Measurements from ENCODE around the gene GTF3A.
"Not testable (repeated sequence)": the region's sequence is repeated elsewhere in the genome, so short reads cannot be mapped to it uniquely, and the experiment has no call there.

The GTF3A gene

DNA sequence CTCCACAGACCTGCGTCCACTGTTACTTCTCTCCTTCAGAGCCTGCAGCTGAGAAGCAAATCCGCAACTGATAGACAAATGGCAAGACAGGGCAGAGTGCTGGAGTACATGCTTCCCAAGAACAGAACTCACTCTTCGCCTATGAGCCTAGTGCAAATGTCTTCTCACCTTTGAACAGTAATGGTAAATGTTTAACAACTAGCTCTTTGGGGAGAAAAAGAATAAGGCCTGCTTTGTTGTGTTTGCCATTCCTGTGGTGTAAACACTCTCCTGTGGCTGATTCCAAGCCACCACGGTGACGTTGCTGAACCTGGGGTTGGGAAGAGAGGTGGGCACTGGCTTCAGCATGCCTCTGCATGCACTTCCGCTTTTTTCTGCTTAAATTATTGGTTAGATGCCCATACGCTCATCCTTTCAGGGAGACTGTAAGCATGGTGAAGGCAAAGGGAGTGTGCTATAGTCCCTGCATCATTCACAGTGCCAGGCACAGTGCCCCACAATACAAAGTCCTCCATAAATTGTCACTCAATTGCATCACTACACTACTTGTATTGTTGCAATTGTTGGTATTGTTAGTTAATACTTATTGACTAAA, 28.1 kb upstream of the GTF3A start:
- H3K9ac ChIP-seq (ENCODE audit: low read depth, low read length), result no peak overlapping the region
- H3K36me3 ChIP-seq (ENCODE audit: insufficient read depth, low read length), result no peaks in the 10 kb centered on the region
- no peaks in the 10 kb centered on the region for H3K9me3 ChIP-seq (ENCODE audit: control insufficient read depth, insufficient read depth, low read length)
- H3K4me1 ChIP-seq (ENCODE audit: insufficient read depth, low read length), result no peaks in the 10 kb centered on the region

- H3K4me1 ChIP-seq (ENCODE audit: insufficient read depth, low read length), result peaks cover 5% of the 10 kb centered on the region; the same call in 1 of the 2 replicates
- H3K9me3 ChIP-seq (ENCODE audit: control insufficient read depth, insufficient read depth, low read length), result no peaks in the 10 kb centered on the region
- no peaks in the 10 kb centered on the region for H3K36me3 ChIP-seq (ENCODE audit: insufficient read depth, low read length)
- H3K9ac ChIP-seq (ENCODE audit: low read depth, low read length), result no peak overlapping the region
Measured at GRCh38 chr13:27398360-27398759, 26.1 kb upstream of the GTF3A start.

- not testable (repeated sequence) for H3K9me3 ChIP-seq (ENCODE audit: control insufficient read depth, insufficient read depth, low read length); H3K36me3 ChIP-seq (ENCODE audit: insufficient read depth, low read length); H3K9ac ChIP-seq (ENCODE audit: low read depth, low read length)
- peaks cover 11% of the 10 kb centered on the region; the same call in 1 of the 2 replicates for H3K4me1 ChIP-seq (ENCODE audit: insufficient read depth, low read length)
Measured at GRCh38 chr13:27400405-27400804, 24.0 kb upstream of the GTF3A start.

GRCh38 chr13:27401210-27401609, 23.2 kb upstream of the GTF3A start:
- no peaks in the 10 kb centered on the region for H3K9me3 ChIP-seq (ENCODE audit: control insufficient read depth, insufficient read depth, low read length)
- H3K36me3 ChIP-seq (ENCODE audit: insufficient read depth, low read length), result no peaks in the 10 kb centered on the region
- H3K9ac ChIP-seq (ENCODE audit: low read depth, low read length), result no peak overlapping the region
- peaks cover 11% of the 10 kb centered on the region; the same call in 1 of the 2 replicates for H3K4me1 ChIP-seq (ENCODE audit: insufficient read depth, low read length)

- peaks cover 11% of the 10 kb centered on the region; the same call in 1 of the 2 replicates for H3K4me1 ChIP-seq (ENCODE audit: insufficient read depth, low read length)
- H3K9ac ChIP-seq (ENCODE audit: low read depth, low read length), result no peak overlapping the region
- no peaks in the 10 kb centered on the region for H3K36me3 ChIP-seq (ENCODE audit: insufficient read depth, low read length)
- no peaks in the 10 kb centered on the region for H3K9me3 ChIP-seq (ENCODE audit: control insufficient read depth, insufficient read depth, low read length)
Measured at GRCh38 chr13:27403203-27403678, 21.2 kb upstream of the GTF3A start.

- Histone ChIP-seq H3K9me3 (ENCODE audit: control insufficient read depth, insufficient read depth, low read length) (no peaks in the 10 kb centered on the region), H3K4me1 (ENCODE audit: insufficient read depth, low read length) (peaks cover 11% of the 10 kb centered on the region; the same call in 1 of the 2 replicates), H3K9ac (ENCODE audit: low read depth, low read length) (no peak overlapping the region), H3K36me3 (ENCODE audit: insufficient read depth, low read length) (no peaks in the 10 kb centered on the region)
Measured at GRCh38 chr13:27403727-27404385, 20.6 kb upstream of the GTF3A start.

- Histone ChIP-seq H3K36me3 (ENCODE audit: insufficient read depth, low read length) (no peaks in the 10 kb centered on the region), H3K4me1 (ENCODE audit: insufficient read depth, low read length) (peaks cover 11% of the 10 kb centered on the region; the same call in 1 of the 2 replicates), H3K9me3 (ENCODE audit: control insufficient read depth, insufficient read depth, low read length) (no peaks in the 10 kb centered on the region; the same call in 1 of the 2 replicates), H3K9ac (ENCODE audit: low read depth, low read length) (no peak overlapping the region)
Measured at GRCh38 chr13:27404680-27405079, 19.7 kb upstream of the GTF3A start.

GRCh38 chr13:27405546-27406134, 18.8 kb upstream of the GTF3A start:
- no peak overlapping the region for H3K9ac ChIP-seq (ENCODE audit: low read depth, low read length)
- H3K9me3 ChIP-seq (ENCODE audit: control insufficient read depth, insufficient read depth, low read length), result peaks cover 2% of the 10 kb centered on the region; the same call in 1 of the 2 replicates
- H3K4me1 ChIP-seq (ENCODE audit: insufficient read depth, low read length), result peaks cover 11% of the 10 kb centered on the region; the same call in 1 of the 2 replicates
- no peaks in the 10 kb centered on the region for H3K36me3 ChIP-seq (ENCODE audit: insufficient read depth, low read length)

GRCh38 chr13:27406178-27406939, 18.1 kb upstream of the GTF3A start:
- Histone ChIP-seq H3K9ac (ENCODE audit: low read depth, low read length) (no peak overlapping the region), H3K36me3 (ENCODE audit: insufficient read depth, low read length) (no peaks in the 10 kb centered on the region), H3K4me1 (ENCODE audit: insufficient read depth, low read length) (peaks cover 11% of the 10 kb centered on the region; the same call in 1 of the 2 replicates), H3K9me3 (ENCODE audit: control insufficient read depth, insufficient read depth, low read length) (peaks cover 2% of the 10 kb centered on the region; the same call in 1 of the 2 replicates)

DNA sequence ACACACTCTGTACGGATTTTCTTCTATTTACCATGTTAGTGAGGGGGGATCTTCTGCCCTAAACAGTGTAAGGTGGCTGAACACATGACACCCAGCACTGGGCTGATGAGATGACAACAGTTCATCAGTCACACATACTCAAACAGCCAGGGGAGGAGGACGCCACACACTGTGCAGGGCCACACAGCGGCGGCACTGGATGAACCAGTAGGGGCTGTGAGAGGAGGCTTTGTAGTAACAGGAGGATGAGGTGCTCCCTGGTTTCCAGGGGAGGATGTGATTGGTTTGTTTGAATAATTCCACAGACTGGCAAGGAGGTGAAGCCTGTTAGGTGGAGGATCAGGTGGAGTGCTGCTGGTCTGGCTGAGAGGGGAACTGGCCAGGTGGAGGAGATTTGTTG, 16.3 kb upstream of the GTF3A start:
- peaks cover 8% of the 10 kb centered on the region; the same call in 1 of the 2 replicates for H3K4me1 ChIP-seq (ENCODE audit: insufficient read depth, low read length)
- H3K9me3 ChIP-seq (ENCODE audit: control insufficient read depth, insufficient read depth, low read length), result peaks cover 2% of the 10 kb centered on the region; the same call in 1 of the 2 replicates
- no peaks in the 10 kb centered on the region for H3K36me3 ChIP-seq (ENCODE audit: insufficient read depth, low read length)
- H3K9ac ChIP-seq (ENCODE audit: low read depth, low read length), result no peak overlapping the region

DNA sequence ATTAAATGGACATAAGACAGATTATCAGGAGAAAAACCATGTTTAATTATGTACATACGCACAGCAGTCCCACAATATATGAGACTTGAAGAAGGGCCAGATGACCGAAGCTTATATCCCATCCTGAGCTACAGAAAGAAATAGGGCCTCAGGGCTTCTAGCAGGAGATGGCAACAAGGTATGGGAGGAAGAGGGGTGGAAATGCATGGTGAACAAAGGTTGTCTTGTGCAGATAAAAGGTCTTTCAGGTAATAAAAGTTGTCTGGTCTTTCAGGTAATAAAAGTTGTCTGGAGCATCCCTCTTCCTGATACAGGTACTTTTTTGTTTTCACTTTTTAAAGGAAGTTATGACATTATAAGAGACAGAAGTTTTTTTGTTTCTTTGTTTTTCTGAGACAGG, 15.4 kb upstream of the GTF3A start:
- no peaks in the 10 kb centered on the region for H3K4me1 ChIP-seq (ENCODE audit: insufficient read depth, low read length)
- peaks cover 2% of the 10 kb centered on the region; the same call in 1 of the 2 replicates for H3K9me3 ChIP-seq (ENCODE audit: control insufficient read depth, insufficient read depth, low read length)
- no peak overlapping the region for H3K9ac ChIP-seq (ENCODE audit: low read depth, low read length)
- no peaks in the 10 kb centered on the region for H3K36me3 ChIP-seq (ENCODE audit: insufficient read depth, low read length)

DNA sequence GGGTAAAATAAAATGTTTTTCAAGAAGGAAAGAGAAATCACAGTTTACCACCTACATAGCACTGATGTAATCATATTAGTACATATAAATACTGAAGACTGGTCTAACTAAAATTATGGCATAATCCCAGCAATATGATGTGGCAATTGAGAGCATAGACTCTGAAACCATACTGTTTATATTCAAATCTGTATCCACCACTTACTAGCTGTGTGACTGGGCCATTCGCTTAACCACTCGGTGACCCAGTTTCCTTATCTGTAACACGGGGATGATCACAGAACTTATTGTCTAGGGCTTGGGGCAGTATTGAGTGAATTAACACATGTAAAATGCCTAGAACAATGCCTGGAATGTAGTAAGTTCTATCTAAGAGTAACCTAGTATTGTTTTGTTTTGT, 13.1 kb upstream of the GTF3A start:
- H3K36me3 ChIP-seq (ENCODE audit: insufficient read depth, low read length), result no peaks in the 10 kb centered on the region
- peaks cover 2% of the 10 kb centered on the region; the same call in 1 of the 2 replicates for H3K9me3 ChIP-seq (ENCODE audit: control insufficient read depth, insufficient read depth, low read length)
- no peaks in the 10 kb centered on the region for H3K4me1 ChIP-seq (ENCODE audit: insufficient read depth, low read length)
- no peak overlapping the region for H3K9ac ChIP-seq (ENCODE audit: low read depth, low read length)

DNA sequence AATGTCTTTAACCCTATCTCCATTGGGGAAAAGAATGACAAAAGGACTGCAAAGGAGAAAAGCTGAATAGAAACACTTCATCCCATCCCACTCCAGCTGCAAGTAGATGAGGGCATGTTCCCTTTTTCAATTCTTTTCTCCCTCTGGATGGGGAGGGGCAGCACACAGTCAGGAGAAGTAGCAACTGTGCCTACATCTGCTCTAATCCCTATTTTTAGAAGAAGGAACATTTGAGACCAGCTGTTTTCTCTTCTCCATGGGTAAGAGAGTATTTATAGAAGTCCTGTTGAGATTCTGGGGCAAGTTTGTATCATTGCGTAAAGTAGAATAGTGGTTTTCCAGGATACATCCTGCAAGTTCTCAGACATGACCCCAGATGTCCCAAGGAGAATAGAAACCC, 9.3 kb upstream of the GTF3A start:
- Histone ChIP-seq H3K4me1 (ENCODE audit: insufficient read depth, low read length) (no peaks in the 10 kb centered on the region), H3K9ac (ENCODE audit: low read depth, low read length) (no peak overlapping the region), H3K9me3 (ENCODE audit: control insufficient read depth, insufficient read depth, low read length) (0 out of 2 replicates have a peak, but pooled peaks cover under 1% of the 10 kb centered on the region), H3K36me3 (ENCODE audit: insufficient read depth, low read length) (no peaks in the 10 kb centered on the region)

DNA sequence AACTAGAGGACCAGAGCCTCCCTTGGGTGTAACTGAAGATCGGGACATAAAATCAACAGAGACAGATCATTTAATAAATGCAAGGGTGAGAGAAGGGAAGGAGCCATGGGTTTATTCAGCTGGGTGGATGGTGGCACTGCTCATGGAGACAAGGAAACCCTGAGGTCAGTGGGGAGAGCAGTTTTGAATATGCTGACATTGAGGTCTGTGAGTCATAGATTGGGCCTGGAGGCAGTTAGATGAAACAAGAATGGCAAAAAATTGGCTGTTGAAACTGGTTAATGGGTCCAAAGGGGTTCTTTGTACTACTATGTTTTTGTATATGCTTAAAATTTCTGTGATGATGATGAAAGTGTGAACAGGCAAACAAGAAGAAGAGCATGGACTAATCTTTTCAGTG, 5.1 kb upstream of the GTF3A start:
- H3K9ac ChIP-seq (ENCODE audit: low read depth, low read length), result no peak overlapping the region
- no peaks in the 10 kb centered on the region for H3K9me3 ChIP-seq (ENCODE audit: control insufficient read depth, insufficient read depth, low read length)
- H3K36me3 ChIP-seq (ENCODE audit: insufficient read depth, low read length), result no peaks in the 10 kb centered on the region
- no peaks in the 10 kb centered on the region for H3K4me1 ChIP-seq (ENCODE audit: insufficient read depth, low read length)

Data from ES-I3 (cell line).